Measurements from ENCODE around the gene KRT33B. TPM values are rescaled to one million over a fixed set of nuclear protein-coding genes. Genes with fewer than 3 reads are reported as not detected.

The KRT33B gene
- total and polyA plus RNA-seq, 2 of the 4 experiments (the other 2 are of a cell fraction), result 0.18 to 0.22 TPM

GRCh38 chr17:41413353-41413957 lies 43.8 kb upstream of the KRT33B start:
- ATAC-seq (ENCODE audit: low read depth) (no peak), DNase-seq (peak; percentile 12)
- Histone ChIP-seq H3K79me1 (ENCODE audit: low read depth in 1 of 2, low read length in 2 of 2) (no peaks in the 10 kb centered on the region), H2BK20ac (ENCODE audit: low read depth, low read length) (peak overlapping the region; percentile 35), H3K9me3 (ENCODE audit: control insufficient read depth, insufficient read depth, low read length) (no peaks in the 10 kb centered on the region), H2BK15ac (ENCODE audit: low read depth, low read length) (peak overlapping the region; percentile 77; the same call in 2 of the 3 replicates), H3K18ac (ENCODE audit: low read depth, low read length) (peak overlapping the region; percentile 18; the same call in 1 of the 2 replicates), H3K4me2 (ENCODE audit: low read depth, low read length) (no peak overlapping the region), H3K4me1 (ENCODE audit: control insufficient read depth, insufficient read depth, low read length) (peaks cover 23% of the 10 kb centered on the region), H3K23ac (ENCODE audit: low read depth, low read length) (no peak overlapping the region), H2AK5ac (ENCODE audit: low read depth, low read length) (peak overlapping the region; percentile 52), H3K14ac (replicated peaks; ENCODE audit: low read depth, low read length) (no peak overlapping the region; the same call in 1 of the 2 replicates), H3K4me3 (ENCODE audit: insufficient read depth, low read depth, low read length) (no peak overlapping the region), H4K5ac (ENCODE audit: low read depth, low read length) (no peak overlapping the region), H4K20me1 (ENCODE audit: insufficient read depth, low read length) (no peaks in the 10 kb centered on the region), H4K8ac (ENCODE audit: low read depth in 2 of 2, low read length in 2 of 2) (peak overlapping the region in 1 of 2 experiments; percentile 44; a peak in 1 of 4 replicates), H2BK5ac (ENCODE audit: low read depth, low read length, poor library complexity, severe bottlenecking) (peak overlapping the region; percentile 21), H2BK120ac (ENCODE audit: low read depth, low read length) (peak overlapping the region; percentile 86), H3K9ac (ENCODE audit: low read depth, low read length) (no peak overlapping the region), H3K4ac (ENCODE audit: low read depth, low read length) (peak overlapping the region; percentile 42), H3K36me3 (ENCODE audit: control insufficient read depth, insufficient read depth, low read length) (no peaks in the 10 kb centered on the region), H2AFZ (replicated peaks; ENCODE audit: low read length, poor library complexity) (no peak overlapping the region), H4K91ac (ENCODE audit: insufficient read depth, low read depth, low read length) (peak overlapping the region; percentile 51), H3K9me1 (ENCODE audit: insufficient read depth, low read length) (peaks cover 21% of the 10 kb centered on the region), H3K56ac (ENCODE audit: extremely low read depth, insufficient read depth, low read length) (no peak overlapping the region; the same call in 1 of the 2 replicates), H3K27ac (ENCODE audit: insufficient read depth, low read length) (no peak overlapping the region), H2AK9ac (replicated peaks; ENCODE audit: low read depth, low read length, poor library complexity) (no peak overlapping the region), H3K27me3 (ENCODE audit: control insufficient read depth, insufficient read depth, low read length) (no peaks in the 10 kb centered on the region)
- TF ChIP-seq POLR2A (IDR thresholded peaks at IDR 0.05; ENCODE audit: low read depth, low read length), result no peak
- no peak for TF ChIP-seq FOS (IDR thresholded peaks at IDR 0.05; ENCODE audit: low read depth, low read length)
- TF ChIP-seq BHLHE40 (IDR thresholded peaks at IDR 0.05; ENCODE audit: low read depth, low read length), result no peak
- no peak for TF ChIP-seq NFE2L2 (IDR thresholded peaks at IDR 0.05; ENCODE audit: low read depth, low read length)
- no peak for TF ChIP-seq MXI1 (IDR thresholded peaks at IDR 0.05; ENCODE audit: borderline replicate concordance, low read depth, low read length)
- TF ChIP-seq MAZ (IDR thresholded peaks at IDR 0.05; ENCODE audit: borderline replicate concordance, low read depth, low read length), result no peak
- no TSS peak for BruUV-seq (replicated peaks)
- WGBS, 2 experiments (ENCODE audit: extremely low coverage in 2 of 2, insufficient read length in 1 of 2), result 100% methylated on average over 1 of the region's 5 CpGs; no CpG with 5 or more reads in 1 of the 2 experiments
- intact Hi-C loops (cut with micrococcal nuclease) (no loop called here), in situ Hi-C loops (cut with MboI; ENCODE audit: low sequenced_read_pairs) (no loop called here), dilution Hi-C loops (cut with HindIII; ENCODE audit: low sequenced_read_pairs, unreplicated experiment) (no loop called here)
- ChIA-PET POLR2A (ENCODE audit: unreplicated experiment) (no interaction called here), CTCF (interaction anchor here (1.4 to 1.5 kb wide), 2 partner anchors 235 to 249 kb away, joined by 3 to 4 read pairs; no protein-coding TSS in a partner anchor)

Data from IMR-90 (cell line).